Measurements from ENCODE around the gene COL4A3.

- TF ChIP-seq CTCF (conservative IDR thresholded peaks at IDR 0.05 in 1 of 2, IDR thresholded peaks at IDR 0.05 in 1 of 2; ENCODE audit: extremely low read depth in 1 of 2, insufficient read depth in 1 of 2, low read depth in 1 of 2, low read length in 2 of 2) (no peak), EZH2 (IDR thresholded peaks at IDR 0.05; ENCODE audit: borderline replicate concordance, low read length) (no peak)
Measured at GRCh38 chr2:227228061-227228667, 63.7 kb downstream of the COL4A3 start.
